ENCODE results near the gene HLA-C. TPM values are rescaled to one million over a fixed set of nuclear protein-coding genes. Genes with fewer than 3 reads are reported as not detected.

HLA-C gene
- polyA plus RNA-seq, 1 of the 3 experiments (the other 2 are of a cell fraction): 434 TPM

- H2AFZ ChIP-seq (ENCODE audit: low read depth): no peak overlapping the region
- peaks cover 0 to 10% of the 10 kb centered on the region in 2 experiments; a peak in 1 of 4 replicates for H3K4me1 ChIP-seq (ENCODE audit: control insufficient read depth in 1 of 2, insufficient read depth in 2 of 2, low read depth in 1 of 2, low read length in 1 of 2)
- TF ChIP-seq ELF1 (IDR thresholded peaks at IDR 0.05) (no peak), REST (IDR thresholded peaks at IDR 0.05; ENCODE audit: low read depth, low read length) (no peak), FOXJ3 (CRISPR knock-in tag; IDR thresholded peaks at IDR 0.05) (no peak), JUND (IDR thresholded peaks at IDR 0.05) (no peak), SIN3A (IDR thresholded peaks at IDR 0.05; ENCODE audit: borderline replicate concordance, low read depth, low read length) (no peak), USF2 (IDR thresholded peaks at IDR 0.05; ENCODE audit: borderline replicate concordance, low read depth, low read length) (no peak), PBX3 (IDR thresholded peaks at IDR 0.05) (no peak), TCF12 (IDR thresholded peaks at IDR 0.05) (no peak), RCOR1 (IDR thresholded peaks at IDR 0.05; ENCODE audit: low read length) (no peak), USF1 (IDR thresholded peaks at IDR 0.05; ENCODE audit: borderline replicate concordance, low read depth) (no peak), RFX5 (IDR thresholded peaks at IDR 0.05; ENCODE audit: low read length) (no peak)
- peaks cover 5% of the 10 kb centered on the region; the same call in 1 of the 2 replicates for H4K20me1 ChIP-seq (ENCODE audit: insufficient read depth)
- no peak overlapping the region for H3K27ac ChIP-seq (ENCODE audit: low read depth in 2 of 2, low read length in 1 of 2)
- peaks cover 12 to 15% of the 10 kb centered on the region in 2 experiments for H3K36me3 ChIP-seq (replicated peaks in 1 of 2; ENCODE audit: control insufficient read depth in 1 of 2, insufficient read depth in 2 of 2, low read length in 1 of 2)
- no peak overlapping the region for H3K4me2 ChIP-seq
- H3F3A ChIP-seq (replicated peaks; ENCODE audit: insufficient read depth): peaks cover 3% of the 10 kb centered on the region
- no peaks in the 10 kb centered on the region for H3K9me3 ChIP-seq
- DNase-seq: no peak
- peaks cover 5% of the 10 kb centered on the region; the same call in 1 of the 2 replicates for H3K79me2 ChIP-seq (ENCODE audit: insufficient read depth)
- POLR2A ChIA-PET: no interaction called here
- CTCF ChIA-PET: no interaction called here
- no peaks in the 10 kb centered on the region for H3K27me3 ChIP-seq (ENCODE audit: insufficient read depth)
- H3K9me2 ChIP-seq: no peaks in the 10 kb centered on the region
- no peak overlapping the region for H3K4me3 ChIP-seq (ENCODE audit: low read depth in 2 of 2, low read length in 1 of 2)
- 44% methylated on average over 7 of the region's 7 CpGs for WGBS (ENCODE audit: low lambda C conversion rate)
- no peak overlapping the region for H3K9ac ChIP-seq
Measured at GRCh38 chr6:31267651-31268368, 4.1 kb downstream of the HLA-C start.

All from SK-N-SH (cell line).